Smooth muscle cell (in vitro differentiated cells): Measurements from ENCODE around the gene RNF126. TPM values are rescaled to one million over a fixed set of nuclear protein-coding genes. Genes with fewer than 3 reads are reported as not detected.

Source experiments
- DNase-seq: peaks from one replicate; lab custom pipeline; 2025; ENCODE audit not compliant: unreplicated experiment; lab: John Stamatoyannopoulos, UW
- H2AFZ ChIP-seq: fragments of 200-600 bp; sonication (generic); 2 replicates; pipeline ENCODE4 v1.6.0; 2016; ENCODE audit warnings: antibody characterized with exemption, low read depth, mild to moderate bottlenecking
- H3F3A ChIP-seq: fragments of 200-600 bp; sonication (generic); 2 replicates; pipeline ENCODE4 v1.6.0; 2017; ENCODE audit warnings: antibody characterized with exemption, low read depth
- H3K27ac ChIP-seq: fragments of 200-600 bp; sonication (generic); 2 replicates; pipeline ENCODE4 v1.5.1; 2016; ENCODE audit warnings: low read depth, mild to moderate bottlenecking
- H3K27me3 ChIP-seq: fragments of 200-600 bp; sonication (generic); 2 replicates; pipeline ENCODE4 v1.6.1; 2016; ENCODE audit warnings: low read depth, mild to moderate bottlenecking
- H3K36me3 ChIP-seq: fragments of 200-600 bp; sonication (generic); 2 replicates; pipeline ENCODE4 v1.5.1; 2016; ENCODE audit warnings: low read depth
- H3K4me1 ChIP-seq: fragments of 200-600 bp; sonication (generic); 2 replicates; pipeline ENCODE4 v1.5.1; 2016; ENCODE audit warnings: low read depth
- H3K4me2 ChIP-seq: fragments of 200-600 bp; sonication (generic); 2 replicates; pipeline ENCODE4 v1.6.0; 2016; ENCODE audit warnings: mild to moderate bottlenecking
- H3K4me3 ChIP-seq: fragments of 200-600 bp; sonication (generic); 2 replicates; pipeline ENCODE4 v1.5.1; 2016; ENCODE audit warnings: mild to moderate bottlenecking
- H3K79me2 ChIP-seq: fragments of 200-600 bp; sonication (generic); 2 replicates; pipeline ENCODE4 v1.6.0; 2016; ENCODE audit warnings: low read depth, mild to moderate bottlenecking
- H3K9ac ChIP-seq: fragments of 200-600 bp; sonication (generic); 2 replicates; pipeline ENCODE4 v1.6.0; 2016; ENCODE audit warnings: low read depth
- H3K9me3 ChIP-seq: fragments of 200-600 bp; sonication (generic); replicated peaks from 2 replicates; pipeline ENCODE4 v1.5.1; 2016; ENCODE audit warnings: low read depth
- H4K20me1 ChIP-seq: fragments of 200-600 bp; sonication (generic); 2 replicates; pipeline ENCODE4 v1.6.0; 2016; ENCODE audit warnings: low read depth
- WGBS: methylation state at CpG from one replicate; pipeline ENCODE4 v1.1.7; 2016; ENCODE audit warnings: low lambda C conversion rate; 5-methylcytosine and 5-hydroxymethylcytosine counted together
- polyA plus RNA-seq: library from polyadenylated mRNA; unstranded; fragments of >200 nt; fragmentation: Nextera tagmentation; extraction: Ambion mirVana; gene quantifications from 2 replicates; pipeline ENCODE4 v1.2.1, GENCODE V29; 2016
- total RNA-seq: library from RNA; depleted of rRNA; stranded (reverse); fragments of >200 nt; gene quantifications from 2 replicates; pipeline ENCODE4 v1.2.3, GENCODE V29; 2014
- TF ChIP-seq, protein P1 (sequence below): fragments of 200-600 bp; sonication (generic); IDR thresholded peaks from 2 replicates; pipeline ENCODE4 v1.5.1; 2017; ENCODE audit warnings: borderline replicate concordance, mild to moderate bottlenecking, antibody characterized with exemption; ENCODE audit not compliant: insufficient read depth, poor library complexity, severe bottlenecking

Gene RNF126
- total and polyA plus RNA-seq, 2 experiments from 2014 or later = 19.8 to 60.4 TPM

DNA sequence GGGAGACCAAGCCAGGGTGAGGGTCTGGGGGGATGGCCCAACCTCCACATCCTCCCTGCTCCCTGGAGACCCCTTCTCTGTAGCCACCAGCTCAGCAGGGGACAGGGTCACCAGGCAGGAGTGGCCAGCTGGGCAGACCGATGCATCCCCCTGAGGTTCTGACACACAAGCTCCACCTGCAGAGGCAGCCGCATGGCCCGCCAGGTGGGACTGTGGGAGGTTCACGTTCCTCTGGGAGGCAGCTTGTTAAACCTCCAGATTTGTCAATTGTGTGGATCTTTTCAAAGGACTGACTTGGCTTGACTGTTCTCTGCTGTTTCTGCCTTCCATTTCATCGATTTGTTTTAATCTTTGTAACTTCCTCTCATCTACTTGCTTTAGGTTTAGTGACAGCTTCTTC, 37.8 kb downstream of the RNF126 start:
- no peak overlapping the region for H3K27ac ChIP-seq
- H3K9me3 ChIP-seq = no peaks in the 10 kb centered on the region
- TF ChIP-seq, protein P1, sequence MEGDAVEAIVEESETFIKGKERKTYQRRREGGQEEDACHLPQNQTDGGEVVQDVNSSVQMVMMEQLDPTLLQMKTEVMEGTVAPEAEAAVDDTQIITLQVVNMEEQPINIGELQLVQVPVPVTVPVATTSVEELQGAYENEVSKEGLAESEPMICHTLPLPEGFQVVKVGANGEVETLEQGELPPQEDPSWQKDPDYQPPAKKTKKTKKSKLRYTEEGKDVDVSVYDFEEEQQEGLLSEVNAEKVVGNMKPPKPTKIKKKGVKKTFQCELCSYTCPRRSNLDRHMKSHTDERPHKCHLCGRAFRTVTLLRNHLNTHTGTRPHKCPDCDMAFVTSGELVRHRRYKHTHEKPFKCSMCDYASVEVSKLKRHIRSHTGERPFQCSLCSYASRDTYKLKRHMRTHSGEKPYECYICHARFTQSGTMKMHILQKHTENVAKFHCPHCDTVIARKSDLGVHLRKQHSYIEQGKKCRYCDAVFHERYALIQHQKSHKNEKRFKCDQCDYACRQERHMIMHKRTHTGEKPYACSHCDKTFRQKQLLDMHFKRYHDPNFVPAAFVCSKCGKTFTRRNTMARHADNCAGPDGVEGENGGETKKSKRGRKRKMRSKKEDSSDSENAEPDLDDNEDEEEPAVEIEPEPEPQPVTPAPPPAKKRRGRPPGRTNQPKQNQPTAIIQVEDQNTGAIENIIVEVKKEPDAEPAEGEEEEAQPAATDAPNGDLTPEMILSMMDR = no peak
- H3K4me2 ChIP-seq = no peak overlapping the region
- 94% methylated on average over 5 of the region's 5 CpGs for WGBS
- H3K4me3 ChIP-seq = no peak overlapping the region
- no peaks in the 10 kb centered on the region for H3K4me1 ChIP-seq
- H3K9ac ChIP-seq = no peak overlapping the region
- H3K36me3 ChIP-seq = no peaks in the 10 kb centered on the region
- no peak overlapping the region for H2AFZ ChIP-seq
- H3F3A ChIP-seq = no peaks in the 10 kb centered on the region
- no peaks in the 10 kb centered on the region for H3K27me3 ChIP-seq
- H3K79me2 ChIP-seq = no peaks in the 10 kb centered on the region
- peaks cover 15% of the 10 kb centered on the region for H4K20me1 ChIP-seq
- DNase-seq = no peak

DNA sequence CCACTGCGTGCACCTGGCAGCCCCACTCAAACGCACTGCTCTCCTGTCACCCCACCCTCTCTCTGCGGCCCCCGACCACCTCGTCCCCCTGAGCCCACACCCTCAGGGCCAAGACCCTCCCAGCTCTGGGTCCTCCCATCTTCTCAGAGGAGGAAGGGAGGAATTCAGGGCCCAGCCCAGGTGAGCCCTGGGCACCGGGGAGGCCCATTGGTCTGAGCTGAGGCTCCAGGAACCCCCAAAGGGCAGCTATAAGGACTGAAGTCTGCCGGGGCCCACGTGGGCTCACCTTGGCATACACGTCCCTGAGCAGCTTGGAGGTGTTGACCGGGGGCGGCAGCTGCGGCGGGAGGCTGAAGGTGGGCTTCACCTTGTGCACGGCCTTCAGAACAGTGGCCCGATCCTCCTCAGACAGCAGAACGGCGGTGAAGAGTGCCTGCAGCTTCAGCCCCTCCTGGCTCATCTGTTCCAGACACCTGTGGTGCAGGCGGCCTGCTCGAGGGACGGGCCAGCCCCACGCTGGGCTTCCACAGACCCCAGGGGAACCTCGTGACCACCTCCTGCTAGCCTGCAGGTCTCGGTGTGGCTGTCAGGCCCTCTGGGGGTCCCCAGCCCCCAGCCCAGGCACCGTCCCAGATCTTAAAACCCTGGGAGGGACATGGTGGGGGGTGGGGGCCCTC, 38.4 kb downstream of the RNF126 start:
- no peak for DNase-seq

DNA sequence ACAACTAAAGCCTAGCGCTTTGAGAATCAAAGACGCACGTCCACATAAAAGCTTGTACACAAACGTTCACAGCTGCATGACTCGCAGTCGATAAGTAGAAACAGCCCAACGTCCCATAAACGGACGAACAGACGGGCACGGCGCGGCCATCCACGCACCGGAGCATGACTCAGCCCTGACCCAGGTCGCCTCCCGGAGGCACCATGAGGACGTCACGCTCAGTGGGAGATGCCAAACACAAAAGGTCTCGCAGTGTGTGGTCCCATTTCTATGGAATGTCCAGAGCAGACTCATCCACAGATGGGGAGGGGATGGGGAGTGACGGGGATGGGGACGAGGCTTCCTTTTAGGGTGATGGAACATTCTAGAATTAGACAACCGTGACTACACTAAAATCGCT, 39.0 kb downstream of the RNF126 start:
- Histone ChIP-seq H3K4me3 (no peak overlapping the region), H3K27ac (no peak overlapping the region), H3K4me1 (no peaks in the 10 kb centered on the region), H3K9ac (no peak overlapping the region), H3K36me3 (no peaks in the 10 kb centered on the region), H3K9me3 (no peaks in the 10 kb centered on the region), H3K27me3 (no peaks in the 10 kb centered on the region), H4K20me1 (peaks cover 15% of the 10 kb centered on the region), H3F3A (no peaks in the 10 kb centered on the region), H2AFZ (no peak overlapping the region), H3K4me2 (no peak overlapping the region), H3K79me2 (no peaks in the 10 kb centered on the region)
- WGBS = 71% methylated on average over 24 of the region's 24 CpGs
- TF ChIP-seq, protein P1 = no peak
- no peak for DNase-seq

More for the DNA sequence above, 38.4 kb downstream of the RNF126 start:
- no peaks in the 10 kb centered on the region for H3K9me3 ChIP-seq
- TF ChIP-seq, protein P1 = no peak
- peaks cover 15% of the 10 kb centered on the region for H4K20me1 ChIP-seq
- H3K4me2 ChIP-seq = no peak overlapping the region
- no peaks in the 10 kb centered on the region for H3K36me3 ChIP-seq
- H3K27ac ChIP-seq = no peak overlapping the region
- H3K9ac ChIP-seq = no peak overlapping the region
- no peak overlapping the region for H2AFZ ChIP-seq
- H3K79me2 ChIP-seq = no peaks in the 10 kb centered on the region
- 97% methylated on average over 21 of the region's 24 CpGs for WGBS
- H3K4me3 ChIP-seq = no peak overlapping the region
- no peaks in the 10 kb centered on the region for H3F3A ChIP-seq
- no peaks in the 10 kb centered on the region for H3K27me3 ChIP-seq
- H3K4me1 ChIP-seq = no peaks in the 10 kb centered on the region
